GM18907 (cell line): ENCODE data around the gene FAM72A.
"Not testable (repeated sequence)": the region's sequence is repeated elsewhere in the genome, so short reads cannot be mapped to it uniquely, and the experiment has no call there.

Experiments
- ATAC-seq: cut with Tn5 transposase; IDR thresholded peaks from one replicate; pipeline ENCODE4 v1.9.1; 2021; ENCODE audit warnings: mild to moderate bottlenecking, moderate library complexity; ENCODE audit not compliant: unreplicated experiment

Gene FAM72A

GRCh38 chr1:206173110-206173719 lies 29.4 kb downstream of the FAM72A start:
- ATAC-seq, result not testable (repeated sequence)

DNA sequence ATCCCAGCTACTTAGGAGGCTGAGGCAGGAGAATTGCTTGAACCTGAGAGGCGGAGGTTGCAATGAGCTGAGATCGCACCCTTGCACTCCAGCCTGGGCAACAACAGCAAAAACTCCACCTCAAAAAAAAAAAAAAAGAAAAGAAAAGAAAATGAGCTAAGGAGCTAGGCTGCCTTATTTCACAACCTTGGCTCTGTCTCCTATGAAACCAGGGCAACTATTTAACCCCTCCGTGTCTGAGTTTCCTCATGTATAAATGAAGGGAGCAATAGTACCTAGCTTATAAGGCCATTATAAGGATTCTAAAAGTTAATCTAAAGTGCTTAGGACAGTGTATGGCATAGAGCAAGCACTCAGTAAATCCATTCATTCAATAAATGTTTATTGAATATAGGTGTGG lies 32.8 kb downstream of the FAM72A start:
- ATAC-seq, result not testable (repeated sequence)

DNA sequence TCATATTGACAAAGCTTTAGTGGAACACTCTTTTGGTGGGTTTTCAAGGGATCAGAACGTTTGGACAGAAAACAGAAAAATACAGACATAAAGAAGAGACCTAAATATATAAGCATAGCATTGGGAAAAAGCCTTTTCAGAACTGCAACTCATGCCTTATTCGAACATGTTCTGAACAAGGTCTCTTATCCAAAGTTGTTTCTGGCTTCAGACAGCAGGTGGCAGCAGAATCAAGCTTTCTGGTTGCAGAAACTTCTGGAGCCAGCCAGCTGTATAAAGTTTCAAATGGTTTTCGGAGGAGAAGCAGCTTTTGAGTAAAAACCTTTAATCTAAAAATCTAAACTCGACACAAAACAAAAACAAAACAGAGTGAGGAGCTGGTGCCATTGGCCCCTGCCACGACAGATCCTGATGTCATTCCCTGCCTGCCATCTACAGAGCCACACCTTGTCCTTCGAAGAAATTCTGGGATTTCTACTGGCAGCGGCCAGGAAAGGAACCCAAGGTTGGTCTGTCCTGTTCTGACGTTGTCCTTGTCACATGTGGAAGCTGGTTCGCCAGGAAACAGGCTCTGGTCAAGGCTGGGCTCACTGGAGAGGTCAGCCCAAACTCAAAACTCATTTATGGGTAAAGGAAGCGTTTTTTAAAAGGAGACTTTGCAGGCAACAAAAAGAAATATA lies 35.1 kb downstream of the FAM72A start:
- ATAC-seq, result peak; percentile 57

- ATAC-seq, result no peak
Observed at GRCh38 chr1:206145771-206146290, 56.8 kb downstream of the FAM72A start.

DNA sequence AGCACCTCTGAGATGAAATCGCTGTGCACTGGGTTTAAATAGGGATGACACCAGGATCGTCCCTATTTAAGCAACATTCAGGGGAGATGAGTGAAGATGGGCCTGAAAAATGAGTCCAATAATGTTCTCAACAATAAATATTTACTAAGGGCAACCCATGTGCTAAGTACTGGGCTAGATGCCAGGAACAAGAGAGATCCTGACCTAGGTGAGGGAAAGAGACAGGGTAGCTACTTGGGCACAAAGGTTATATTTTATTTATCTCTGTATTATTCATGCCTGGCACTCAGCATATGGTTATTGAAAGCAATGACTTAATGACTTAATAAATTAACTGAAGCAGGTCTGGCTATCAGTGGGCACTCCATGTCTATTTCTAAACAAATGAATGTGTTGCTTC lies 58.0 kb downstream of the FAM72A start:
- ATAC-seq, result no peak

DNA sequence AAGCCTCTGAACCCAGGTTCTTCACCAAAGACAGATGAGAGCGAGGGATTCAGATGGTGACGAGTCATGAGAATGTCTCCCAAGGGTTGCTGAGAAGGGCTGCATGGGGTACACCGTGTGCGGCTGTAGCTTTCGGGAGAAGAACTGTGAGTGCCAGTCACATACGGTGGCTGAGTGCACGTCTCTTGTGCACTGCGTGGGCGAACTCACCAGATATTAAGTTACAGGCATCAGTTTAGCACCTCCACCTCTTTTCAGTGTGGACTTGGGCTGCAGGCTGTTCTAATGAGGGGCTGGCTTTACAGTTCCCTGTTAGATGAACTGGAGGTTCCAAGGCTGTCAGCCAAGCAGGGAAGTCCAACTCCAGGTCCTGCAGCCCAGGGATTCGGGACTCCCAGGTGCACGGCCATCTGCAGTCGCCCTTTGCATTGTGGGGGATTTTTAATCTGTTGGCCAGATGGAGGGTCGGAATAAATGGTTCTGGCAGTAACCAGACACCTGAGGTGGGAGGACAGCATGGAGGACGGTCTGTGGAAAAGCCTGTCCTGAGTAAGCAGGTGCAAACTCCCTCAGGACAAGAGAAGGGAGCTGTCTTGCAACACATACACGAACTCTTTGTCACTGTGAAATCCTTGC lies 59.0 kb downstream of the FAM72A start:
- ATAC-seq, result no peak

GRCh38 chr1:206142770-206143169 lies 59.9 kb downstream of the FAM72A start:
- no peak for ATAC-seq

DNA sequence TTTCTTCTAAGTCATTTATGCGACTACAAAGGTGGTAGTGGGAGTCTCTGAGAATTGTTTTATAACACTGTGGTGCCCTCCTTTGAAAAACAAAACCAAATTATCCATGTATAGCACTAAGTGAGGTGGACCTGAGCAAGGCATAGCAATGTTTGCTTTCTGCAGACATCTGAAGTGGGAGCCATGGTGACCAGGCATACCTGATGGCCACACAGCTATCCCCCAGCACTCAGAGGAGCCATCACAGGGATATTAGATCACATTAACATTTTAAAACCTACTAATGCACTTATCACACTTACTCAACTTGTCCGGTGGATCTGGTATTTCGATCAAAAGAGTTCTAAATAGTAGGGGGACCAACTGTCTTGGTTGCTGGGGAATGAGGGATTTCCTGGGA lies 60.6 kb downstream of the FAM72A start:
- no peak for ATAC-seq

GRCh38 chr1:206136241-206136640 lies 66.4 kb downstream of the FAM72A start:
- ATAC-seq, result no peak
